ENCODE measurements around the gene RAMP1.
"Not testable (repeated sequence)": the region's sequence is repeated elsewhere in the genome, so short reads cannot be mapped to it uniquely, and the experiment has no call there.

Gene RAMP1

DNA sequence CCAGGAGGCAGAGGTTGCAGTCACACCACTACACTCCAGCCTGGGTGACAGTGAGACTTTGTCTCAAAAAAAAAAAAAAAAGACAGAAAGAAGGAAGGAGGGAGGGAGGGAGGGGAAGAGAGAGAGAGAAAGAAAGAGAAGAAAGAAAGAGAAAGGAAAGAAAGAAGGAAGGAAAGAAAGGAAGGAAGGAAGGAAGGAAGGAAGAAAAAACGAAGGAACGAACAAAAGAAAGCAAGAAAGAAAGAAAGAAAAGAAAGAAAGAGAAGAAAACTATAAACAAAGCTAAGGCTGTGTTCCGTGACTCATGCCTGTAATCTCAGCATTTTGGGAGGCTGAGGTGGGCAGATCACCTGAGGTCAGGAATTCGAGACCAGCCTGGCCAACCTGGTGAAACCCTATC, 91.9 kb downstream of the RAMP1 start:
- DNase-seq (ENCODE audit: low read depth) = not testable (repeated sequence)

DNA sequence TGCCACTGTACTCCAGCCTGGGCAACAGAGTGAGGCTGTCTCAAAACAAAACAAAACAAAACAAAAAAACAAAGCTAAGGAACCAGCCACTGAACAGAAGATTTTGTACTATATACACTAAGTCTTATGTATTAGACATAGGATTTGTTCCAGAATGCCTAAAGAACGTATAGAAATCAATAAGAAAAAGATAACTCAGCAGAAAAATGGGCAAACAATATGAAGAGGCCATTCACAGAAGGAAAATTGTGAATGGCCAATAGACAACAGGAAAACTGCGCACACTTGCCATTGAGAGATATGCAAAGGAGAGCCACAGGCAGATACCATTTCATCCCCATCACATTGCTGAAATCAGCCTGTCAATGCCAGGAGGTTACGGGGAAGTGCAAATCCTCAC, 92.5 kb downstream of the RAMP1 start:
- no peak for DNase-seq (ENCODE audit: low read depth)

- DNase-seq (ENCODE audit: low read depth) = no peak
These were observed 93.4 kb downstream of the RAMP1 start for GRCh38 chr2:237952851-237953250.

DNA sequence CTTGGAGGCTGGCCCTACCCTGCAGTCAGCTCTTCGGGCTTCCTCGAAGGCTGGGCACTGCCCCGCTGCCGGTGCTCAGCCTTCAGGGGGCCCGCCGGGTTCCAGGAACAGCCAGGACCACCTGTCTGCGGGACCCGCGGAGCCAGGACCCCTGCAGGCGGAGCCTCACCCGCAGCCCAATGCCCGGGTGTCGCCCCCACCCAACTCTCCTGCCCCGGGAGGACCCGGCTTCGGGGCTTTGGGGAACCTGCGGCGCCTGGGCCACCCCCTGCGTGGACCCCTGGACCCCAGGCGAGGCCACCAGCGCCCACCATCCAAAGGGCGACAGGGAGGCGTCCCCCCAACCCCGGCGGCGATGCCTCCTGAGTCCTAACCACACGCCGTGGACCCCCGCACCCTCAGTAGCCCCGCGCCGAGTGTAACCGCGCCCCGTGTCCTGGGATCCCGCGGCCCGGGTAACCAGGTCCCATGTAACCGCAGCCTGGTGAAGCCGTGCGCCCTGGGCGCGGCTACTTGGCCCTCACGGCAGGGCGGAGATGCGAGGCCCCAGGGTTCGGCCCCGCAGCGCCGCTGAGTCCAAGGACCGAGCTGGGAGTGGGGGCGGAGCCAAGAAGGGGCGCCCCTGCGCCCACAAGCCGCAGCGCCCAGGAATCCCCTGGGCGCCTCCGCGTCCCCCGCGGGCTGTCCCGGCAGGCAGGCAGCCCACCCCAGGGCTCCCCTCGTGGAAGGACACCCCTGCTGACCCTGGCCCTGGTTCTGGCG, 96.4 kb downstream of the RAMP1 start:
- no peak for DNase-seq (ENCODE audit: low read depth)

GRCh38 chr2:237956402-237956736, 96.9 kb downstream of the RAMP1 start:
- DNase-seq (ENCODE audit: low read depth) = no peak

GRCh38 chr2:237961637-237962036, 102.2 kb downstream of the RAMP1 start:
- DNase-seq (ENCODE audit: low read depth) = no peak
